Activated naive CD4-positive, alpha-beta T cell treated with anti-CD3 and anti-CD28 coated beads, Interleukin-2, amount 10 ng/mL, durations not matched to agents 7 days and 5 days (primary cell): Measurements from ENCODE around the gene SIL1.

Source experiments
- CTCF ChIA-PET: fragments of 350-600 bp; sonication (Branson Sonifier 250); formaldehyde crosslinking; loops from one replicate; lab custom pipeline; 2021; ENCODE audit warnings: antibody characterized with exemption; lab: Charles Lee
- DNase-seq: peaks from one replicate; pipeline ENCODE4 v3.0.0-alpha.2; 2020
- H3K27ac Mint-ChIP-seq: one replicate; pipeline ENCODE4 v1.8.0; 2021; ENCODE audit warnings: mild to moderate bottlenecking, moderate library complexity, mixed read lengths
- H3K27me3 Mint-ChIP-seq: one replicate; pipeline ENCODE4 v1.8.0; 2021; ENCODE audit warnings: mild to moderate bottlenecking, mixed read lengths
- H3K36me3 Mint-ChIP-seq: one replicate; pipeline ENCODE4 v1.8.0; 2021; ENCODE audit warnings: mixed read lengths
- H3K4me1 Mint-ChIP-seq: one replicate; pipeline ENCODE4 v1.8.0; 2021; ENCODE audit warnings: mixed read lengths
- H3K4me3 Mint-ChIP-seq: one replicate; pipeline ENCODE4 v1.8.0; 2021; ENCODE audit warnings: mild to moderate bottlenecking, moderate library complexity, mixed read lengths
- H3K9me3 Mint-ChIP-seq: one replicate; pipeline ENCODE4 v1.8.0; 2021; ENCODE audit warnings: mixed read lengths

SIL1 gene

DNA sequence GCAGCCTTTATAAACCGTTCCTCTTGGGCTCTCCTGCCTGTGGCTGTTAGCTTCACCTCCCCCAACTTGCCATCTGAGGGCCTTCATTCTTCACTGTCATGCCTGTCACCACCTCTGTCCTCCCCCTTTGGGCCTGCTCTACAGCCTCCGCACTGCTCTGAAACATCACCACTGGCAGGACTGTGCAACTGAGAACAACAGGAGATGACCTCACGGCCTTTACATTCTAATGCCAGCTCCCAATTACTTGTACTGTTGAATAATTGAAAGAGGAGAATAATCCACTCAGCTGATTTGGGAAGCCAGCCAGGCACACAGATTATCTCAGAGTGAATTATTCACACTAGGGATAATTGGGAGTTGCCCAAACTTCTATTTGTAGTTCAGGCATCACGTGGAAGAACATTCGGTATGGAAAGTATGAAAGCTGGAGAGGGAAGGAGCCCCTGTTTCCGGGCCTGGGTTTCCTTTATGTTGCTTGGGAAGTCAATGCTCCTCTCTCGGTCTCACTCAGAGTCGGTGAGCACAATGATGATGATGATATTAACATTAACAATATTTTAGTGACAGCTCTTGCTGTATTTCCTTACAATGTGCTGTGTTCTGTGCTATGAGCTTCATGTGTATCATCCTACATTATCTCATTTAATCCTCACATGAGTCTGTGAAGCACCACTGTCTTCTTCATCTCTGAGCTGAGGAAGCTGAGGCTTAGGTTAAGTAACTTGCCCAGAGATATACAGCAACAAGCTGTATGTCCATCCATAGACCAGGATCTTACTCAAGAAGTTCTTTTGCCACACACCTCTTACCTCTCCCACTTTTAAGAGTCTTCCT lies 223.7 kb downstream of the SIL1 start:
- H3K27me3 Mint-ChIP-seq: peaks cover 3% of the 10 kb centered on the region

DNA sequence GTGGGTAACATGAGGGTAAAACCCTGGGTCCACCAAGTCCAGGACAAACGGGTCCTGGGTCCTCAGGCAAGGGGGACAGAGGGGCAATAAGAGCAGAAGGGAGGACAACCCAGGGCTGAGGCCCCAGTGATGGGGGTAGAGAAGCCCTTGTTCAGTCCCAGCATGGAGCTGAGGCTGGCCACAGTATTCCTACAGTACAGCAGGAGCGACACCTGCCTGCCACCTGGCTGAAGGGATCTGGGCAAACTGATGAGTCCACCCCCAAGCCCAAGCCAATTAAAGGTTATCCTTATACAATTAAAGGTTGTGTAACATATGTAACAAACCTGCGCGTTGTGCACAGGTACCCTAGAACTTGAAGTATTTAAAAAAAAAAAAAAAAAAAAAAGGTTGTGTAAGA lies 225.3 kb downstream of the SIL1 start:
- H3K36me3 Mint-ChIP-seq: no peaks in the 10 kb centered on the region
- H3K9me3 Mint-ChIP-seq: no peaks in the 10 kb centered on the region
- no peaks in the 10 kb centered on the region for H3K4me1 Mint-ChIP-seq
- CTCF ChIA-PET: no interaction called here
- H3K27ac Mint-ChIP-seq: no peak overlapping the region
- no peak overlapping the region for H3K4me3 Mint-ChIP-seq
- no peak for DNase-seq
- H3K27me3 Mint-ChIP-seq: peaks cover 6% of the 10 kb centered on the region

More for the DNA sequence above, 223.7 kb downstream of the SIL1 start:
- Mint-ChIP-seq H3K4me1 (peaks cover 8% of the 10 kb centered on the region), H3K4me3 (no peak overlapping the region), H3K9me3 (no peaks in the 10 kb centered on the region), H3K27ac (no peak overlapping the region), H3K36me3 (no peaks in the 10 kb centered on the region)
- DNase-seq: no peak
- CTCF ChIA-PET: no interaction called here

DNA sequence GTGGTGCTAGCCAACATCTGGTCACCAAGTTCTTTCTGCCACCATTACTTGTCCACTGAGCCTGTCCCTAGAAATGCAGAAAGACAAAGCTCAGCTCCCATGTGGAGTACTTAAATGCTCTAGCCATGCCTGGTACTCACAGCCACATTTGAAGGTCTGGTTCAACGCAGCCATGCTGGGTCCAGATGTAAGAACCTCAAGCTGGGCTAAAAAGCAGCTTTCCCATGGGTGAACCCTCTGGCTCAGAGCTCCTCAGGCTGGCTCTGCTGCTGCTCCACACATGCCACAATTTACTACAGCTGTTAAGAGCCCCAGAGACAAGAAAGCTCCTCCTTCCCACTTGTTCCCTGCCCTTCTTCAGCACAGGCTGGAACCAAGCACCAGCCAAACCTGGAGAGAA lies 225.9 kb downstream of the SIL1 start:
- no peaks in the 10 kb centered on the region for H3K4me1 Mint-ChIP-seq
- H3K9me3 Mint-ChIP-seq: no peaks in the 10 kb centered on the region
- H3K27me3 Mint-ChIP-seq: peaks cover 6% of the 10 kb centered on the region
- H3K4me3 Mint-ChIP-seq: no peak overlapping the region
- H3K27ac Mint-ChIP-seq: no peak overlapping the region
- DNase-seq: no peak
- H3K36me3 Mint-ChIP-seq: no peaks in the 10 kb centered on the region
- CTCF ChIA-PET: no interaction called here

DNA sequence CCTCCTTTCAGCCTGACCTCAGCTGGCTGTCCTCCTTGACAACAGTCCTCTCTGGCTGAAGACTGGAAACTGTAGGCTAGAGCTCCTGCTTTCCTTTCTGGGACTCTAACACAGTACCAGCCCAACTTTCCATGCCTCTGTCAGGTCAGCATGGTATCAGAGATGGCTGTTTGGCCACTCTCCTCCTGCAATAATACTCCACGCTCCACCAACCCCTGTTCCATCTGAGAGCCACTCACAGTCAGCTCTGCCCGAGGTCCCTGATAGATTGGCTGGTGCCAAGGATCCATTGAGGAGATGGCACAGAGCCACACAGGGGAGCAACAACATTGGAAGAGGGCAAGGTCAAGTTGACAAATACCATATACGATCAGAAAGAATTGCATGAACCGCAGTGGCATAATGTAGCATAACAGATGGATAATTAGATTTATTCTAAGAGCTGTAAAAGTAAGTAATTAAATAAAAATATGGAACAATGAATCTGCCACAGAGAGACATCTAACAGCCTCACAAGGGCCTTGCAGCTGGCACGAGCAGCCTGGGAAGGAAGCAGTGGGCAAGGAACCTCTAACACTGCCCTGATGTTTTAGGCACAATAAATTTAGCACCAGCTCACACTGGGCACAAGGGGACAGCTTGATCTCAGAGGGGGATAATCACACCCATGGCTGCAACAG lies 228.7 kb downstream of the SIL1 start:
- Mint-ChIP-seq H3K27me3 (peaks cover 6% of the 10 kb centered on the region), H3K4me3 (no peak overlapping the region), H3K27ac (no peak overlapping the region), H3K36me3 (no peaks in the 10 kb centered on the region), H3K9me3 (no peaks in the 10 kb centered on the region), H3K4me1 (no peaks in the 10 kb centered on the region)
- CTCF ChIA-PET: no interaction called here
- peak; percentile 13 for DNase-seq

DNA sequence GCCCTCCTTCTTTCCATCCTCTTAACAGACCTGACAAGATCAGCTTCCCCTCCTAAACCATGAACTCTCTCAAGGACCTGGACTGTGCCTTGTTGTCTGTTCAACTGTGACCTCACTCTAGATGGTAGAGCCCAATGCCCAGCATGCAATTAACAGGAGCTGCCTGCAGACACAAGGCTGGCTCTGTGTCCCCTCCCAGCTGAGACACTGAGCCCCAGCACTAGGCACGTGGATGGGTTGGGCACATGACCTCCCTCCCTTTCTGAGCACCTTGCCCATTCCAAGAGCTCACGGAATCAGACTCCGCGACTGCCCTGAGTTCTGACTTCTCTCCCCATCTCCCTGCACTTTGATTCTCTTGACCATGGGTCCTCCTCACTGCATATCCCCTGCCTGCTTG lies 229.6 kb downstream of the SIL1 start:
- no peak for DNase-seq
- Mint-ChIP-seq H3K9me3 (no peaks in the 10 kb centered on the region), H3K4me1 (no peaks in the 10 kb centered on the region), H3K27me3 (peaks cover 6% of the 10 kb centered on the region), H3K27ac (no peak overlapping the region), H3K4me3 (no peak overlapping the region), H3K36me3 (no peaks in the 10 kb centered on the region)
- CTCF ChIA-PET: no interaction called here

DNA sequence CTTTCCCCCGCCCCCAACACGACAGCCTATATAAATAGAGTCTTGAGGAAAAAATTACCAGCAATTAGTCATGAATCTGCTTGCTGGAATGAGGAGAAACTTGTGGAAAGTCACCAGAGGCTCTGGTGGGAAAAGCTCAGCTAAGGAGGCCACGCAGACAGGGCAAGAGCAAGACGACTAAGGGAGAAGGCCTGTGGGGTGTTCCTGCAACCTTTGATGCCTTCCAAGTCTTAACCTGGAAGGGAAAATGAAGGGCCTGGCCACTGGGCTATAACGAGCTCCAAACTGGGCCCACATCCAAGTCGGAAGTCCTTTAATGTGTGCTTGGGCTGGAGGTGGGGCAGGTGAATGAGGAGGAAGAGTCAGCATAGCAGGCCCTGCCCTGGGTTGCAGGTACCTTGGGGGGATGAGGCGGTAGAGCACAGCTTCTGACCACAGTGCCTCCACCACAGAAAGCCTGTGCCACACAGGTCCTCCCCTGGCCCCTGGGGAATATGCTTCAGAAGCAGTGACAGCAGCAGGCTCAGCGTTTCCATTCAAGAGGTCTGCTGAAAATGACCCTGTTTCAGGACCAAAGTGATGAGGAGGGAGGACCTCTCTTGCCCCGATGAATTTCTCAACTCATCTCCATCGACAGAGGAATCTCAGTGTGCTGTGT lies 230.2 kb downstream of the SIL1 start:
- CTCF ChIA-PET: no interaction called here
- Mint-ChIP-seq H3K27me3 (peaks cover 6% of the 10 kb centered on the region), H3K4me3 (no peak overlapping the region), H3K27ac (no peak overlapping the region), H3K9me3 (no peaks in the 10 kb centered on the region), H3K36me3 (no peaks in the 10 kb centered on the region), H3K4me1 (no peaks in the 10 kb centered on the region)
- DNase-seq: no peak

DNA sequence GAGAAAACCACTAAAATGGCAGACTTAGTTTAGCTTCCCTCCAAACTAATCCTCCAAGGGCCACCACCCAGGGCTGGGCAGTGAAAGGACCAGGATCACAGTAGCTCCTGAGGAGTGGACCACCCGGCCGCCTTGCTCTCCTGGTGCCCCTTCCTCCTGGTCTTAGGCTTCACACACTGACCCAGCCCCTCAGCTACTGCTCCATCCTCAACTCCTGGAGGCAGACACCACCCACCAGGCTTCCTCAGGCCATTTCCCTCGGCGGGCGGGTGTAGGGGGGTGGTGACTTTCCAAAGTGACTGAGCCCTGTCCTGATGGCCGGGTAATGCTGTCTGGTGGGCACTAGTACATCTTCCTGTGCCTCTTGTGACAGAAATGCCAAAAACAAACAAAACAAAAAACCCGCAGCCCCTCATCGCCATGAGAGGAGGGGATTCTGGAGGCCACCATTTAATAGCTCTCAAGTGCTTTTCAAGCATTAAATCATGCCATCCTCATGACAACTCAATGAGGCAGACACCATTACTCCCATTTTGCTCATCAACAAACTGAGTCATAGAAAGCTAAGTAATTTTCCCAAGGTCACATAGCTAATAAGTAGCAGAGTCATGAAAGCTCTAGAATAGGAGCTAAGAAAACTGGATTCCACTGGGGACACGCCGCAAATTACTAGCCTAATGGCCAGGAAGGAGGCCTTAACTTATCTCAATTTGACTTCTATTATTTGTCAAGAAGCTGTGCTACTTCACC lies 231.8 kb downstream of the SIL1 start:
- peaks cover 3% of the 10 kb centered on the region for H3K27me3 Mint-ChIP-seq
- no peak for DNase-seq
- CTCF ChIA-PET: interaction anchor here (1.1 kb wide), 1 partner anchor 285 kb away, joined by 3 read pairs; no protein-coding TSS in a partner anchor
- H3K27ac Mint-ChIP-seq: no peak overlapping the region
- H3K4me1 Mint-ChIP-seq: no peaks in the 10 kb centered on the region
- H3K36me3 Mint-ChIP-seq: no peaks in the 10 kb centered on the region
- H3K9me3 Mint-ChIP-seq: no peaks in the 10 kb centered on the region
- H3K4me3 Mint-ChIP-seq: no peak overlapping the region

DNA sequence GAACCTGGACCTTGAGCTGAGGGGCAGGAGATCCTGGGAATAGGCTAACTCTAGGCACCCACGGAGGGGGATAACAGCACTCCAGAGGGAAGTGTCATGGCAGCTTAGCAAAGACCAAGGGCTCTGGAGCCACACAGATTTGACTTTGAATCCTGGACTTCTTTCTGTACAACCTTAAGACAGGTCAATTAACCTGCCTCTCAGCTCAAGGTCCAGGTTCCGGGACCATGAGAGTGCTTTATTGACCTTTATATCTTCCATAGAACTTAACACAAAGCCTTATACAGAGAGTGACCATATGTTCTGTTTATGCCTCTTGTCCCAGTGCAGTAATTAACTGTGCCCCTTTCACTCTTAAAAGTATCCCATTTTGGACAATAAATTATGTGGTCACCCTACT lies 232.5 kb downstream of the SIL1 start:
- Mint-ChIP-seq H3K9me3 (no peaks in the 10 kb centered on the region), H3K27ac (no peak overlapping the region), H3K4me1 (no peaks in the 10 kb centered on the region), H3K27me3 (peaks cover 3% of the 10 kb centered on the region), H3K4me3 (no peak overlapping the region), H3K36me3 (no peaks in the 10 kb centered on the region)
- CTCF ChIA-PET: interaction anchor here (1.1 kb wide), 1 partner anchor 285 kb away, joined by 3 read pairs; no protein-coding TSS in a partner anchor
- DNase-seq: no peak

DNA sequence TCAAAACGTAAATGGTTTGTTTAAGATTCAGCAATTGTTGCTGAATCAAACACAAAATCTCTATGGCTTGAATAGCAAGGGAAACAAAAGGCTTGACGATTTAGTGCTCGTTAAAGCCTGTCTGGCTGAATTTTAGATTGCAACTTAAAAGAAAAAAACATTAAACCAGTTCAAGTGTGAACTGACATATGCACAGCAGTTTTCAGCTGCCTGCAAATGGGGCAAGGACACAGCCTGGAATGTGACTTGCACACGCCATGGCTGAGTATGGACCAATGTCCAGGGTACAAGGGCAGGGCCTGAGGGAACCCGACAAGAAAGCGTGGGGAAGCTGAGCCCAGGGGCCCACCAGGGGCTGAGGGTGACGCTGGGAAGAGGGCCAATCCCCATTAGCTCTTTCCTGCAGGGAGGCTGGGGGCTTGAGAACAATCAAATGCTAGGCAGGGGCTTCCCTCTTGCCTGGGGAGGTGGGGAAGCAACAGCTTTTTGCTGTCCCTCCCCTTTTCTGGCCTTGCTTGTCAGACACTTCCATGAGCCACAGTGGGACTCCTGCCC lies 233.4 kb downstream of the SIL1 start:
- Mint-ChIP-seq H3K27ac (no peak overlapping the region), H3K4me1 (no peaks in the 10 kb centered on the region), H3K36me3 (no peaks in the 10 kb centered on the region), H3K27me3 (peaks cover 3% of the 10 kb centered on the region), H3K9me3 (no peaks in the 10 kb centered on the region), H3K4me3 (no peak overlapping the region)
- no peak for DNase-seq
- CTCF ChIA-PET: no interaction called here

DNA sequence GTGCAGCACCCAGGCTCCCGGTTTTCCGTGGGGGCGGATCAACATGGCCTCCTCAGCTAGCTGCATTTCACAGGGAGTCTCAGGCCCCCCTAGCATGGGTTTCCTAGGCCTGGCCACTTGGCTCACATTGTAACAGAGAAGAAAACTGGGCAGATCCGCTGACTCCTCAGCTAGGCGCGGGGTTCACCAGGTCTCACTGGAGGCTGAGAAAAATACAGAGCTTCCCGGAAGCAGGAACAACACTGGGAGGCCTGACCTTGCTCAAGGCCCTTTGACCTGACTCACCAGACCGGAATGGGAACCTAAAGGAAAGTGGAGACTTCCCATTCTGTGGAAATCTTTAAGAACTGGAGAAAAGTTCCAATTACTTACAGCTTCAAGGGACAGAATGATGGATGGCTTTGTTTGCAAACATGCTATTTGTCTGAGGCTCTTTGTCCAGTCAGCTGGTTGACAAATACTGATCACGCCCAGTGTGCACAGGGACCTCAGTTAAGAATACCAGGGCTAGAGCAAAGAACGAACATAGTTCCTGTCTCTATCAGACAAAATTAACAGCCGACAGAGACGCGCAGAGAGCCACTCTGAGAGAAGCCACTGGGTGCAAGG lies 234.3 kb downstream of the SIL1 start:
- Mint-ChIP-seq H3K4me3 (no peak overlapping the region), H3K4me1 (no peaks in the 10 kb centered on the region), H3K9me3 (no peaks in the 10 kb centered on the region), H3K27me3 (peaks cover 3% of the 10 kb centered on the region), H3K36me3 (no peaks in the 10 kb centered on the region), H3K27ac (no peak overlapping the region)
- peak; percentile 10 for DNase-seq
- CTCF ChIA-PET: no interaction called here

DNA sequence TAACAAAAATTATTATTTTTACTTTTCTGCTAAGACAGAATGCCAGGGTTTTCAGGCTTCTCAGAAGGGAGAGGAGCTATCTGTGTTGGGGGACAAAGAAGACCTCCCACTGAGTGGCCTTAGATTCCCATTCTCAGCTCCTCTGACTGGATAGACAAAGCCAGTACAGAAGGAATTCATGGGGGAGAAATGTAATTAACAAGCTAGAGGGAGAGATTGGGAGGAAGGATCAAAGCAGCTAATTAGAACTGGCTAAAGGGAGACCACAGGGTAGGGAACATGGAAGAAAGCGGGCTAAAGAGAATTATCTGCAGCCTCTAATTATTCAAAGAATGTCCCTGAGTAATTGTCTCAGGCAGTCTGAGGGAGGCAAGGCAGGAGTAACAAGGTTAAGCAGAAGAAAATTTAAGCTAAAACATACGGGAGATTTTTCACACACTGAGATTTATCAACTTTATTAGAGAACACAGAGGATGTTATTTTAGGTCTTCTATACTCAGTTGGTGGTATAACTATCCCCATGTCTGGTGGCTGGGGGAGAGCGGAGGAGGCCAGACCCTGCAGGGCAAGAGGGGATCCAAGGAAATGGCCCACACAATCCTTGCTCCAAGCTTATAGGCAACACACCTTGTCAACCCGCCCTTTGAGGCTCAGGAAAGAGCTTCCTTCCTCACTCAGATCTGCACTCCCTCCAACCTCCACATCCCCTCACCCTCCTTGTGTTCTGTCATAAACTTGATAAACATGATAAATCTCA lies 235.4 kb downstream of the SIL1 start:
- Mint-ChIP-seq H3K4me1 (no peaks in the 10 kb centered on the region), H3K27ac (no peak overlapping the region), H3K36me3 (no peaks in the 10 kb centered on the region), H3K9me3 (no peaks in the 10 kb centered on the region), H3K27me3 (no peaks in the 10 kb centered on the region), H3K4me3 (no peak overlapping the region)
- CTCF ChIA-PET: interaction anchor here (1.0 kb wide), 1 partner anchor 173 kb away, joined by 4 read pairs; no protein-coding TSS in a partner anchor
- peak; percentile 5 for DNase-seq

DNA sequence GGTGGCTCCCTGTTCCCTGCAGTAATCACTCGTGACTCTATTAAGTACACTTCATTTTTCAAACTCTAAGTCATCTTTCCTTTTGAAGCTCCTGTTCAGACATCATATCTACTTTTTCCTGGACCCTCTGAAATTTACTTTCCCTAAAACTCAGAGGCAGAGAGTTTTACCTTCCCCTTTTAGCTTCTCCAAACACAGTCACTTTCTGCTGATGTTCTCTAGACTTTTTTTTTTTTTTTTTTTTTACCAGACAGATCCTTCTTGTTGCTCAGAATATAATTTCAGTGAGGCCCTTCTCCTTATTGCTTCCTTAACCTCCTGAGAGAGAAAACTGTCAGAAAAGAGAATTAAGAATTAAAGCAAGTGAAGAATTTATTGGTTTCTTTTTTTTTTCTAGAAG lies 236.4 kb downstream of the SIL1 start:
- H3K9me3 Mint-ChIP-seq: no peaks in the 10 kb centered on the region
- CTCF ChIA-PET: no interaction called here

DNA sequence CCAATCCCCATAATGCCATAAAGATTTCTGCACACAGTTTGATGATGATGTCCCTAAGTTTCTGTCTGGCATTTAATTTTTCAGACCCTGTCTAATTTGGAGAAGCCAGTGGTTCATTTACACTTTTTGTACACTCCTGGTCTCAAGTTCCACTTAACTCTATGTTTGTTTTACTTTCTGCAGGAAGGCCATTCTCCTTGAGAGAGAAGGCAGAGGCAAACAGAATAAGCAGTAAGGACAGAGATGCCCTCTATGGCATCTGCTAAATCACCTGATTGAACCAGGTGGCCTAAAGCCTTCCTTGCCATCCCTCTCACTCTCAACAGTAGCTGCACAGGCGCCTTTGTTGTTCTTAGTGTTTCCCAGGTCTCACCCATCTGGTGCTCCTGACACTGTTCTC lies 236.9 kb downstream of the SIL1 start:
- no peaks in the 10 kb centered on the region for H3K9me3 Mint-ChIP-seq
- CTCF ChIA-PET: interaction anchor here (0.6 kb wide), 1 partner anchor 975 kb away, joined by 3 read pairs; no protein-coding TSS in a partner anchor
- DNase-seq: no peak
- no peak overlapping the region for H3K27ac Mint-ChIP-seq
- H3K27me3 Mint-ChIP-seq: no peaks in the 10 kb centered on the region
- no peaks in the 10 kb centered on the region for H3K36me3 Mint-ChIP-seq
- no peak overlapping the region for H3K4me3 Mint-ChIP-seq
- no peaks in the 10 kb centered on the region for H3K4me1 Mint-ChIP-seq

More for the DNA sequence above, 236.4 kb downstream of the SIL1 start:
- no peak overlapping the region for H3K4me3 Mint-ChIP-seq
- no peaks in the 10 kb centered on the region for H3K27me3 Mint-ChIP-seq
- no peaks in the 10 kb centered on the region for H3K36me3 Mint-ChIP-seq
- H3K4me1 Mint-ChIP-seq: no peaks in the 10 kb centered on the region
- H3K27ac Mint-ChIP-seq: no peak overlapping the region
- no peak for DNase-seq
